Measurements from ENCODE around the gene ARID1B. TPM values are rescaled to one million over a fixed set of nuclear protein-coding genes. Genes with fewer than 3 reads are reported as not detected.

The ARID1B gene
- total and polyA plus RNA-seq, 2 of the 13 experiments (the other 11 are each of a cell fraction or from before 2014, with no cell fraction given) = 20.1 to 32.6 TPM

- TF ChIP-seq ZNF143 (CRISPR knock-in tag; IDR thresholded peaks at IDR 0.05) (no peak), KAT7 (CRISPR knock-in tag; IDR thresholded peaks at IDR 0.05; ENCODE audit: borderline replicate concordance) (peak; percentile 35; the same call in 1 of the 2 replicates), ZC3H4 (CRISPR knock-in tag; IDR thresholded peaks at IDR 0.05; ENCODE audit: borderline replicate concordance) (no peak), SAP130 (CRISPR knock-in tag; IDR thresholded peaks at IDR 0.05; ENCODE audit: low read depth) (peak; percentile 81), ZNF512 (CRISPR knock-in tag; IDR thresholded peaks at IDR 0.05) (no peak), ZNF383 (CRISPR knock-in tag; IDR thresholded peaks at IDR 0.05; ENCODE audit: borderline replicate concordance) (no peak), HDAC1 (CRISPR knock-in tag; IDR thresholded peaks at IDR 0.05) (peak; percentile 66; the same call in 1 of the 2 replicates), ZNF773 (CRISPR knock-in tag; IDR thresholded peaks at IDR 0.05; ENCODE audit: borderline replicate concordance) (no peak), ZNF512B (CRISPR knock-in tag; IDR thresholded peaks at IDR 0.05; ENCODE audit: borderline replicate concordance) (no peak), SETDB1 (CRISPR knock-in tag; IDR thresholded peaks at IDR 0.05; ENCODE audit: borderline replicate concordance) (no peak), ZNF639 (CRISPR knock-in tag; conservative IDR thresholded peaks at IDR 0.05) (no peak), NFYB (CRISPR knock-in tag; IDR thresholded peaks at IDR 0.05) (no peak), ZNF530 (CRISPR knock-in tag; IDR thresholded peaks at IDR 0.05; ENCODE audit: low read depth) (no peak), KDM1A (CRISPR knock-in tag; IDR thresholded peaks at IDR 0.05) (no peak), ZNF124 (CRISPR knock-in tag; IDR thresholded peaks at IDR 0.05) (no peak), ATF6 (CRISPR knock-in tag; conservative IDR thresholded peaks at IDR 0.05) (no peak), ZFP91 (CRISPR knock-in tag; IDR thresholded peaks at IDR 0.05; ENCODE audit: borderline replicate concordance) (peak; percentile 73), EZH2 (conservative IDR thresholded peaks at IDR 0.05; ENCODE audit: low read depth, low read length) (no peak)
Measured at GRCh38 chr6:156933201-156934068, 156.3 kb downstream of the ARID1B start (continued).
